Thymus (tissue), 11 donors: ENCODE data around the gene MAGI2. TPM values are rescaled to one million over a fixed set of nuclear protein-coding genes. Genes with fewer than 3 reads are reported as not detected.

Source experiments
- DNase-seq, 9 donors: peaks; one replicate each; pipeline ENCODE4 v3.0.0-alpha.2; 2013; ENCODE audit warnings: low spot score in 9 of 9, low read depth in 6 of 9, missing footprints in 1 of 9
- H3K27ac ChIP-seq, 2 donors: one replicate each; pipeline ENCODE4 v1.5.1; 2013; ENCODE audit warnings: control low read depth in 1 of 2, low read depth in 1 of 2, low read length in 1 of 2, mild to moderate bottlenecking in 1 of 2, moderate library complexity in 1 of 2
- H3K27me3 ChIP-seq, 2 donors: one replicate each; pipeline ENCODE4 v1.5.1; 2013; ENCODE audit warnings: low read length in 1 of 2; ENCODE audit not compliant: control insufficient read depth in 2 of 2, insufficient read depth in 1 of 2
- H3K36me3 ChIP-seq, 2 donors: one replicate each; pipeline ENCODE4 v1.5.1; 2013; ENCODE audit warnings: low read length in 1 of 2, mild to moderate bottlenecking in 1 of 2, moderate library complexity in 1 of 2; ENCODE audit not compliant: control insufficient read depth in 2 of 2, insufficient read depth in 2 of 2
- H3K4me1 ChIP-seq, 2 donors: one replicate each; pipeline ENCODE4 v1.5.1; 2013; ENCODE audit warnings: low read length in 2 of 2; ENCODE audit not compliant: control insufficient read depth in 2 of 2, insufficient read depth in 2 of 2
- H3K4me3 ChIP-seq, 2 donors: one replicate each; pipeline ENCODE4 v1.5.1; 2013; ENCODE audit warnings: low read length in 2 of 2, control low read depth in 1 of 2, mild to moderate bottlenecking in 1 of 2
- H3K9me3 ChIP-seq, 2 donors: one replicate each; pipeline ENCODE4 v1.5.1; 2013; ENCODE audit warnings: low read length in 1 of 2, mild to moderate bottlenecking in 1 of 2; ENCODE audit not compliant: control insufficient read depth in 2 of 2, insufficient read depth in 1 of 2
- WGBS: extraction: QIAGEN DNeasy Blood & Tissue Kit; methylation state at CpG from one replicate; pipeline ENCODE4 v1.1.7; 2013; 5-methylcytosine and 5-hydroxymethylcytosine counted together
- polyA plus RNA-seq: library from polyadenylated mRNA; stranded (reverse); fragments of 200-250 nt; gene quantifications from one replicate; pipeline ENCODE4 v1.2.3, GENCODE V29; 2013
- total RNA-seq: library from RNA; stranded (reverse); fragments of 120-200 nt; gene quantifications from one replicate; pipeline ENCODE4 v1.2.4, GENCODE V29; 2013
- donor health status: healthy.

MAGI2 gene
- total and polyA plus RNA-seq, 2 donors = 0.42 to 1.7 TPM

DNA sequence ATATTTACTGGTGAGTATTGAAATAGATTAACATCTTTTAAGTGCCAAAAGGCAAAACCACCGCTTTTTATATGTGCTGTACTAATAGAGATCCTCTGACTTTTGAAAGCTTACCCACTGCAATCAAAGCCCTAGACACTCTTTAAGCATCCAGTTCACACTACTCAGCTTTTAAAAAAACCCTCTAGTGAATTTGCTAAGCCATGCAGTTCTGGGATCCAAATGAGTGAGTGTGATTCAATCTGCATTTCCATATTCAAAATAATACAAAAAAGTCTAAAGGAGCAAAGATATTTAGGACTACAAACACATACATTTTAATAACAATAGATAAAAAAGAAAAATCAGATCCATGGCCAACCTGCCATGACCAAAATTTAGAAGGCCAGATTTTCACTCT, 288.2 kb downstream of the MAGI2 start:
- H3K4me3 ChIP-seq = no peak overlapping the region
- H3K27me3 ChIP-seq = no peaks in the 10 kb centered on the region
- no peaks in the 10 kb centered on the region for H3K4me1 ChIP-seq
- 94% methylated on average over 1 of the region's 1 CpG for WGBS
- DNase-seq = no peak
- no peak overlapping the region for H3K27ac ChIP-seq
- H3K9me3 ChIP-seq = no peaks in the 10 kb centered on the region
- H3K36me3 ChIP-seq = no peaks in the 10 kb centered on the region

DNA sequence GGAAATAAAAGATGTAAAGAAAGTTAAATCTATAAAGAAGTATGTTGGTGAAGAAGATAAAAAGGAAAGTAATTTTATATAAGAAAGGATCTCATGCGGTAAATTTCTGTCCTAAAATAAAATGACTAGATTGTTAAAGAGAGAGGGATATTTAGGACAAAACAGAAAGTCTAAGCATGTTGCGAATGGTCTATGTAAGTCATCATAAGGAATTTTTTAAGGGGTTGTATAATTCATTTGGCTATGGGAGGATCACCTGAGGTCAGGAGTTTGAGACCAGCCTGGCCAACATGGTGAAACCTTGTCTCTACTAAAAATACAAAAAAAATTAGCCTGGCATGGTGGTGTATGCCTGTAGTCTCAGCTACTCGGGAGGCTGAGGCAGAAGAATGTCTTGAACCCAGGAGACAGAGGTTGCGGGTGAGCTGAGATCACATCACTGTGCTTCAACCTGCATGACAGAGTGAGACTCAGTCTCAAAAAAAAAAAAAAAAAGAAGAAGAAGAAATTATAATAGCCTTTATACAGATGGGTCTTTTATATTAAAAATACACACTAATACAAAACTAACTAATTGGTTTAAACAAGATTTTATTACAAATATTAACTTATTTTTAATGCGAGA, 294.3 kb downstream of the MAGI2 start:
- no peaks in the 10 kb centered on the region for H3K9me3 ChIP-seq
- no peaks in the 10 kb centered on the region for H3K36me3 ChIP-seq
- no peaks in the 10 kb centered on the region for H3K27me3 ChIP-seq
- WGBS = 96% methylated on average over 5 of the region's 5 CpGs
- no peak overlapping the region for H3K4me3 ChIP-seq
- no peaks in the 10 kb centered on the region for H3K4me1 ChIP-seq
- no peak for DNase-seq
- no peak overlapping the region for H3K27ac ChIP-seq

DNA sequence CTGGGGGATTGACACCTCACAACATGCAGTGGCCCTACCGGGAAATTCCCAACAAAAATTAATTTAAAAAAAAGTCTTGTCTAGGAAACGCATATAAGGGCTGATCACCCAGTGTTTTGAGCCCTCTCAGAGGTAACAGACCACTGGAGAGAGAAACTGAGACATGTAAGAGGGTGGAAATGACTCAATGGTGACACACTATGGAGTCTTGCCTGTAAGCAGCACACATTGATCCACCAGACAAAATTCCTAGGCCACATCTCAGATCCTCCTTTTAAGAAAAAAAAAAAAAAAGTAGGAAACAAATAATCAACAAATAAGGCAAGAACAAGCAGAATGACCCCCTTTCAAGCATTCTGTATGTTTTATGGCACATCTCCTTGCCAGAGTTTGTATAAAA, 296.2 kb downstream of the MAGI2 start:
- H3K9me3 ChIP-seq = no peaks in the 10 kb centered on the region
- H3K27me3 ChIP-seq = no peaks in the 10 kb centered on the region
- H3K36me3 ChIP-seq = no peaks in the 10 kb centered on the region
- H3K4me1 ChIP-seq = no peaks in the 10 kb centered on the region
- H3K27ac ChIP-seq = no peak overlapping the region
- WGBS = 94% methylated on average over 2 of the region's 2 CpGs
- no peak overlapping the region for H3K4me3 ChIP-seq
- DNase-seq = no peak

DNA sequence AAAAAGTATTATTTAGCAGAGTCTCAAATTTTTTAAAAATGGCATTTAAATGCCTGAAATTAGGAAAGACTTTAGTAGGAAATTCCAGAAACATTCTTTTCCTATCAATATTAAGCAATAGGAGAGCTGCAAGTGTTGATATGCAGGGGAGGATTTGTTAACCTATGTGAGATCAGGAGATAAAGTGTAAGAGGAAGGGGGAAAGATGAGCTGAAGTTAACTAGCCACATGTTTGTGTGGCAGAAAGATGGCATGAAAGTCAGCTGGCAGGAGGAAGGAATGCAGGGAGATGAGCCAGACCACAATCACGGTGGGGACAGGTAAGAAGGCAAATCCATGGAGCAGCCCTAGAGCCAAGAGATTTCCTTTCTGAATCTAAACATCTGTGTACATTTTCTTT, 303.6 kb downstream of the MAGI2 start:
- 85% methylated on average over 1 of the region's 1 CpG for WGBS
- no peak for DNase-seq
- H3K36me3 ChIP-seq = no peaks in the 10 kb centered on the region
- H3K4me3 ChIP-seq = no peak overlapping the region
- no peaks in the 10 kb centered on the region for H3K4me1 ChIP-seq
- H3K27me3 ChIP-seq = no peaks in the 10 kb centered on the region
- no peaks in the 10 kb centered on the region for H3K9me3 ChIP-seq
- H3K27ac ChIP-seq = no peak overlapping the region

DNA sequence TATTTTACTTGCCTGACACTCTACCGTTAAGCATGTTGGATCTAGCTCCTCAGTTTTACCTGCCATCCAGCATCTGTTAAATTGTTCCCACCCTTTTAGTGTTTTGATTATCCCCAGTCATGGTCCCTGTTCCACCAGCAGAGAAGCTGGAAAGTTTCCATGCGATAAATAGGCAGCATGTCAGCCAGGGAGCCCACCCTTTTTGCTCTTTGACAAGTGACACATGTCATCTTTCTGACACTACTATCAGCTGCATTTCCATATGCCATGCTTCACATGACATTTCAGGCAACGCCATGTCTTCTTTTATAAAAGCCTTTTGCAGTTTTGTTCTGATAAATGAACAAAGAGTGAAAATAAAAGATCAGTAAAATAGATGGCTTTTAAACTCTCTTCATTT, 310.8 kb downstream of the MAGI2 start:
- Histone ChIP-seq H3K9me3 (no peaks in the 10 kb centered on the region), H3K36me3 (no peaks in the 10 kb centered on the region), H3K4me3 (no peak overlapping the region), H3K27me3 (no peaks in the 10 kb centered on the region), H3K27ac (no peak overlapping the region), H3K4me1 (no peaks in the 10 kb centered on the region)
- 86% methylated on average over 3 of the region's 3 CpGs for WGBS
- no peak for DNase-seq

DNA sequence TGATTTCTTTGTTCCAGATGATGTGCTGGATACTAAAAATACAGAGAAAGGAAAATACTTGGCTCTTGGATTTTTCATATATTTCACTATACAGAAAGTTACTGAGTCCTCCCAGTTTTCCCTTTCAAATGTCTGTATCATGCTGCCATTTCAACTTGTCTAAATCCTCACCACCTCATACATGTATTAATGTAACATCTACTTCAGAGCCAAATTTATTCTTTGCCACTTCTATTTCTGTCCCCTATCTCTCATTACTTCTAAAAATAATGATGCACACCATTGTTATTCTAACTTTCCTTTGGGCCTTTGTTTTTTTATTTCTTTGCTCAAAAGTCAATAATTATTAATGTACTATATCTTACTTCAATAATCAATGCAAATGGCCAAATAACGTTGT, 312.2 kb downstream of the MAGI2 start:
- DNase-seq = no peak

DNA sequence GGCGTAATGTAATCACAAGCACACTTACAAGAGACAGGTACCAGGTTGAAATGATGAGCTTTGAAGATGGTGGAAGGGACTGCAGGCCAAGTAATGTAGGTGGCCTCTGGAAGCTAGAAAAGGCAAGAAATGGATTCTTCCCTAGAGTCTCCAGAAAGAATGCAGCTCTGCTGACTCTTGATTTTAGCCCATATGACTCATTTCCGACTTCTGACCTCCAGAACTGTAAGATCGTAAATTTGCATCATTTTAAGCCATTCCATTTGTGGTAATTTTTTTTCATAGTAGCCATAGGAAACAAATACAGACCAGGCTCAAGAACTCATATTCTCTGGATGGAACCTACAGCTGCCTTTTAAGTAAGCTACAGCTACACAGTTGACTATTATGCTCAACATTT, 315.5 kb downstream of the MAGI2 start:
- no peaks in the 10 kb centered on the region for H3K27me3 ChIP-seq
- WGBS = 97% methylated on average over 3 of the region's 3 CpGs
- H3K4me1 ChIP-seq = no peaks in the 10 kb centered on the region

More for the DNA sequence above, 312.2 kb downstream of the MAGI2 start:
- Histone ChIP-seq H3K36me3 (no peaks in the 10 kb centered on the region), H3K4me1 (no peaks in the 10 kb centered on the region), H3K27ac (no peak overlapping the region), H3K4me3 (no peak overlapping the region), H3K9me3 (no peaks in the 10 kb centered on the region), H3K27me3 (no peaks in the 10 kb centered on the region)
- 74% methylated on average over 1 of the region's 1 CpG for WGBS

DNA sequence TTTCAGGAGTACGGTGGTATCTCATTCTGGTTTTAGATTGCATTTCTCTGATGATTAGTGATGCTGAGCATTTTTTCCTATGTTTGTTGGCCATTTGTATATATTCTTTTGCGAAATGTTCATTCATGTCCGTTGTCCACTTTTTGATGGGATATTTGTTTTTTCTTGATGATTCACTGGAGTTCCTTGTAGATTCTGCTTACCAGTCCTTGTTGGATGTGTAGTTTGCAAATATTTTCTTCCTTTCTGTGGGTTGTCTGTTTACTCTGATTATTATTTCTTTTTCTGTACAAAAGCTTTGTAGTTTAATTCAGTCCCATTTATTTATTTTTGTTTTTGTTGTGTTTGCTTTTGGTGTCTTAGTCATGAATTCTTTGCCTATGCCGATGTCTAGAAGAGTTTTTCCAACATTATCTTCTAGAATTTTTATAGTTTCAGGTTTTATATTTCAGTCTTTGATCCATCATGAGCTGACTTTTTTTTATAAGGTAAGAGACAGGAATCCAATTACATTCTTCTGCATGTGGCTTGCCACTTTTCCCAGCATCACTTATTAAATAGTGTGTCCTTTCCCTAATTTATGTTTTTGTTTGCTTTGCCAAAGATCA, 320.5 kb downstream of the MAGI2 start:
- no peaks in the 10 kb centered on the region for H3K27me3 ChIP-seq
- H3K4me3 ChIP-seq = no peak overlapping the region
- H3K9me3 ChIP-seq = no peaks in the 10 kb centered on the region
- DNase-seq = no peak
- H3K4me1 ChIP-seq = no peaks in the 10 kb centered on the region
- H3K36me3 ChIP-seq = no peaks in the 10 kb centered on the region
- no peak overlapping the region for H3K27ac ChIP-seq
- WGBS = 95% methylated on average over 4 of the region's 4 CpGs

More for the DNA sequence above, 315.5 kb downstream of the MAGI2 start:
- Histone ChIP-seq H3K9me3 (no peaks in the 10 kb centered on the region), H3K36me3 (no peaks in the 10 kb centered on the region), H3K27ac (no peak overlapping the region), H3K4me3 (no peak overlapping the region)
- DNase-seq = no peak

DNA sequence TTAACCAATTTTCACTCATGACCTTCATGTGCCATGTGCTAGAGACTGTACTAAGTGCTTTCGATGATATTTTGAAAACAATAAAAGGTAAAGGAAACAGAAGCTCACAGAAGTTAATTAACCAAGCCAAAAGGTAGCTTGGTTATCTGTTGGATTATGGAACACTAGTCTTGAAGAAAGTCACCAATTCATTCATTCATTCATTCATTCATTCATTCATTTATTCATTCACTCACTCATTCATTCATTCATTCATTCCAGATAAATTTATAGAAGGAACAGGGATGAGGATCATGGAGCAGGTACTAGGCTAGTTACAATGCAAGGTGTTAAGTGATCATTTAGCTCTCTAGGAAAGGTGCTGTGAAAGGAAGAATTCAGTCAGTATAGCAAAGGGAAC, 322.8 kb downstream of the MAGI2 start:
- Histone ChIP-seq H3K27me3 (no peaks in the 10 kb centered on the region), H3K9me3 (no peaks in the 10 kb centered on the region), H3K27ac (no peak overlapping the region), H3K4me1 (no peaks in the 10 kb centered on the region), H3K36me3 (no peaks in the 10 kb centered on the region), H3K4me3 (no peak overlapping the region)
- WGBS = 97% methylated on average over 1 of the region's 1 CpG
- no peak for DNase-seq
